Measurements from ENCODE around the gene SMARCD1. TPM values are rescaled to one million over a fixed set of nuclear protein-coding genes. Genes with fewer than 3 reads are reported as not detected.

Gene SMARCD1
- total RNA-seq, 4 donors from 2014 or later, result 32.0 to 77.2 (median 45.1) TPM

DNA sequence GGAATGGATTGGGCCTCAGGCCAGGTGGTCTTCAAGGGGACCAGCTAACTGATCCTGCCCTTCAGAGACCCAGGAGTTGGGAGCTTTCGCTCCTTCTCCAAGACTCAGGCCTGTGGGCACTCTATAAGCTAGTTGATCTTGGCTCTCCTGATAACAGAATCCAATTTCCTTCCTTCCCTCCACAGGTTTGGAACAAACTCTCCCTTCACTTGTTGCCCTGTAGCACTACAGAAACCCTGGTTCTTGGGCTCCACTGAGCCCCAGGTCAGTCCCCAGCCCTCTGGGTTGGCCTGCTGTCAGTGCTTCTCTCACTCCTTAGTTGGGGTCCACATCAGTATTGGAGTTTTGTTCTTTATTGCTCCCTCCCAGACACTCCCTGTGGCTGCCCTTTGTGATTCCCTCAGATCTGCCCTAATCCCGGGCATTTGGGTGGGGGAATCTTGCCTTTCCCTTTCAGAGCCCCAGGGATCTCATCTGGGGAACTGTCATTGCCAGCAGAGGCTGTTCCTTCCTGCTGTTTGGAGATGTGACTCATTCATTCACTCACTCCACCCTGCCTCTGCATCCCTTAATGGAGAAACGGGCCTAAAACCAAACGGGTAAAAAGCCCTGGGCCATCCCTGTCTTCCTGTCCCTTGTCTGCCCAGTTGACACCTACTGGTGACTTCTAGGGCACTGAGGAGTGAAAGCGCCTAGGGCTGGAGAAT is 14.3 kb downstream of the SMARCD1 start:
- H3K4me3 ChIP-seq (ENCODE audit: low read depth, poor library complexity, severe bottlenecking), result no peak overlapping the region
- intact Hi-C loops (cut with DNase I; ENCODE audit: low total_unique reads), result no loop called here

DNA sequence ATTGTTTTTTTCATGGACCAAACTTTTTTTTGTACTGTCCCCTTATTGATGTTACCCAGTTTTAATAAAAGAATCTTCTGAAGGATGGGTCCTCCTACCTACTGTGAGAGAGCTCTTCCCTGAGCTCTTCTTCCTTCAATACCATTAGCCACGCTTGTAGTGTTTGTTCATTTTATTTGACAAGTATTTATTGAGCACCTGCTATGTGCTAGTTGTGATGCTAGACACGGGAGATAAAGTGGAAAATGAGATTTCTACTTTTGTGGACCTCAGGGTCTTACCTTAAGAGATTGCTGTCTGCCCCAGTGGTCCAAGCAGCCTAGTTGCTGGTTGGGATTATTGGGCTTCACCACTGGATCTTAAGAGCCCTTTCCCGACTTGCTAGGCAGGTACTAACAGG is 15.4 kb downstream of the SMARCD1 start:
- intact Hi-C loops (cut with DNase I; ENCODE audit: low total_unique reads), result no loop called here
- TF ChIP-seq, protein P1, sequence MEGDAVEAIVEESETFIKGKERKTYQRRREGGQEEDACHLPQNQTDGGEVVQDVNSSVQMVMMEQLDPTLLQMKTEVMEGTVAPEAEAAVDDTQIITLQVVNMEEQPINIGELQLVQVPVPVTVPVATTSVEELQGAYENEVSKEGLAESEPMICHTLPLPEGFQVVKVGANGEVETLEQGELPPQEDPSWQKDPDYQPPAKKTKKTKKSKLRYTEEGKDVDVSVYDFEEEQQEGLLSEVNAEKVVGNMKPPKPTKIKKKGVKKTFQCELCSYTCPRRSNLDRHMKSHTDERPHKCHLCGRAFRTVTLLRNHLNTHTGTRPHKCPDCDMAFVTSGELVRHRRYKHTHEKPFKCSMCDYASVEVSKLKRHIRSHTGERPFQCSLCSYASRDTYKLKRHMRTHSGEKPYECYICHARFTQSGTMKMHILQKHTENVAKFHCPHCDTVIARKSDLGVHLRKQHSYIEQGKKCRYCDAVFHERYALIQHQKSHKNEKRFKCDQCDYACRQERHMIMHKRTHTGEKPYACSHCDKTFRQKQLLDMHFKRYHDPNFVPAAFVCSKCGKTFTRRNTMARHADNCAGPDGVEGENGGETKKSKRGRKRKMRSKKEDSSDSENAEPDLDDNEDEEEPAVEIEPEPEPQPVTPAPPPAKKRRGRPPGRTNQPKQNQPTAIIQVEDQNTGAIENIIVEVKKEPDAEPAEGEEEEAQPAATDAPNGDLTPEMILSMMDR (IDR thresholded peaks at IDR 0.05), result no peak
- no peak for TF ChIP-seq POLR2A (IDR thresholded peaks at IDR 0.05)
- WGBS, 2 donors, result 88 to 89% methylated on average over 3 of the region's 3 CpGs
- no peak for DNase-seq (ENCODE audit: low spot score in 2 of 2)
- H3K4me3 ChIP-seq (ENCODE audit: low read depth, poor library complexity, severe bottlenecking), result no peak overlapping the region

More for the DNA sequence above, 14.3 kb downstream of the SMARCD1 start:
- TF ChIP-seq POLR2A (IDR thresholded peaks at IDR 0.05), result no peak
- TF ChIP-seq, protein P1 (IDR thresholded peaks at IDR 0.05), result no peak
- DNase-seq (ENCODE audit: low spot score in 2 of 2), result no peak
- WGBS, 2 donors, result 36 to 37% methylated on average over 5 of the region's 5 CpGs

DNA sequence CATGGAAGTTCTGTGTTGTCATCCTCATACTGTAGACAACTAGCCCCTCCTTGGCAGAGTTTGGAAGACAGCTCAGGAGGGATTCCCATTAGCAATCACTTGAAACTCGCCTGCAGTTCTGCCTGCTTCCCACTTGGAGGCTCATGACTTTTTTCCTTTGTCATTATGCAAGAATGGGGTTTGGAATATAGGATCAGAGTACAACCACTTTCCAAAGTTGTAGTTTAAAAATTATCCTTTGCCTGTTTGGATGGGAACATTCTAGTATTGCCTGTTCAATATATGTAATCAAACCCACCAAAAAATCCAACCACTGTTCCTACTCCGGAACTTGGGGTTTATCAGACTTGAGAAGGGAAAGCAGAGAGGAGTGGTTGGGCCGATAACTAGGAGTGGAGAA is 16.5 kb downstream of the SMARCD1 start:
- intact Hi-C loops (cut with DNase I; ENCODE audit: low total_unique reads), result no loop called here
- H3K4me3 ChIP-seq (ENCODE audit: low read depth, poor library complexity, severe bottlenecking), result no peak overlapping the region
- 72 to 86% methylated on average over 3 of the region's 3 CpGs for WGBS, 2 donors
- DNase-seq (ENCODE audit: low spot score in 2 of 2), result no peak
- TF ChIP-seq, protein P1 (IDR thresholded peaks at IDR 0.05), result no peak
- no peak for TF ChIP-seq POLR2A (IDR thresholded peaks at IDR 0.05)

DNA sequence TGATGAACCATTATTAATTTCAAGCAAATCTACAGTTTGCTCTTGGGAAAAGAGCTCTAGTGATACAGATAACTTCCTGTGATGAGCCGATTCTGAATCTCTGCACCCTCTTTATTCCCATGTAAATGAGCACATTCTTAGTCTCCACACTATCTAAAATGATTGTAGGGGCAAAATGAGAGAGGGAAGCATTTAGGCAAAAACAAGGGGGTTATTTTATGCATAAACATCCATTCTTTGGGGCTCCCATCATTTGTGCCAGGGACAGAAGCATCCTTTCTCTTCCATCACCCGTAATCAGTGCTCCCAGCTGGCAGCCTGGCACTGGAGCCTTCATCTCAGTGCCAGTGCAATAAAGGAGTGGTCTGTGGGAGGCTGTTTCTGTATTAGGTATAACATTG is 17.0 kb downstream of the SMARCD1 start:
- intact Hi-C loops (cut with DNase I; ENCODE audit: low total_unique reads), result no loop called here
- no peak for DNase-seq (ENCODE audit: low spot score in 2 of 2)
- TF ChIP-seq, protein P1 (IDR thresholded peaks at IDR 0.05), result no peak
- WGBS, 2 donors, result 67 to 84% methylated on average over 2 of the region's 2 CpGs
- no peak overlapping the region for H3K4me3 ChIP-seq (ENCODE audit: low read depth, poor library complexity, severe bottlenecking)

DNA sequence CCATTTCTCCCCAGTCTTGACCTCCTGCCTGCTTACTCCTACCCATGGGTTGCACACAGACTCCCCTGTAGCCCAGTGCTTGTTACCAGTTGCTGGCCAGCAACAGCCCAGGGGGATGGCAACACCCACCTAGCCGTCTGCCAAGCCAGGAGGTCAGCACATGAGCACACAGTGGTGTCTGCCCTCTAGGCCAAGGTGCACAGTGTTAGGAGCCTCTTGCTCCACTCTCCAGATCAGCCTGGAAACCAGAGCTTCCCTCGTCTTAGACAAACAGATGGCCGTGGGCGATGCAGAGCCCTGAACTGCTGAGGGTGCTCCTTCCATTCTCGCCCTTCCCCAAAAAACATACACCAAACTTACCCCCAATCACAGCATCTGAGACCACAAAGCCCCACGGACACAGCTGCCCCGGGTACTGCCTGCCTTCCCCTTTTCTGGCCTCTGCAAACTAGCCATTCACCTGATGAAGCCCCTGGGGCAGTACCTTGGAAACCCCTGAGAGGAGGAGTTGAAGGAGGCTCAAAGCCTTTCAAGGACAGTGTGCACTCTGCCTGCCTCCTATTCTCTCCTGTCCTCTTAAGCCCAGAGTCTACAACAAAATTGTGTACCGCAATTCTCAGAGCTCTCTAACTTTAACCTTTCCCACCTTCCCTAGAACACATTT is 17.6 kb downstream of the SMARCD1 start:
- intact Hi-C loops (cut with DNase I; ENCODE audit: low total_unique reads), result no loop called here
- H3K4me3 ChIP-seq (ENCODE audit: low read depth, poor library complexity, severe bottlenecking), result no peak overlapping the region

More for the DNA sequence above, 17.6 kb downstream of the SMARCD1 start:
- WGBS, 2 donors, result 87 to 89% methylated on average over 8 of the region's 8 CpGs
- TF ChIP-seq, protein P1 (IDR thresholded peaks at IDR 0.05), result no peak
- no peak for TF ChIP-seq POLR2A (IDR thresholded peaks at IDR 0.05)
- no peak for DNase-seq (ENCODE audit: low spot score in 2 of 2)

Data from lower leg skin (tissue), 4 donors.